OCI-LY7 (cell line): ENCODE results near the gene TK1.

ENCODE experiments used
- EZH2phosphoT487 ChIP-seq: fragments of 200-600 bp; sonication (generic); IDR thresholded peaks from 2 replicates; pipeline ENCODE4 v1.6.1; 2018; ENCODE audit warnings: low read depth, borderline replicate concordance, mild to moderate bottlenecking, mixed run types, antibody characterized with exemption, low read length, moderate library complexity, mixed read lengths
- TF ChIP-seq, protein P1 (sequence below): fragments of 200-600 bp; sonication (generic); conservative IDR thresholded peaks from 2 replicates; pipeline ENCODE4 v1.5.1; 2014; ENCODE audit warnings: mild to moderate bottlenecking, antibody characterized with exemption, low read length, moderate library complexity, mixed read lengths

DNA sequence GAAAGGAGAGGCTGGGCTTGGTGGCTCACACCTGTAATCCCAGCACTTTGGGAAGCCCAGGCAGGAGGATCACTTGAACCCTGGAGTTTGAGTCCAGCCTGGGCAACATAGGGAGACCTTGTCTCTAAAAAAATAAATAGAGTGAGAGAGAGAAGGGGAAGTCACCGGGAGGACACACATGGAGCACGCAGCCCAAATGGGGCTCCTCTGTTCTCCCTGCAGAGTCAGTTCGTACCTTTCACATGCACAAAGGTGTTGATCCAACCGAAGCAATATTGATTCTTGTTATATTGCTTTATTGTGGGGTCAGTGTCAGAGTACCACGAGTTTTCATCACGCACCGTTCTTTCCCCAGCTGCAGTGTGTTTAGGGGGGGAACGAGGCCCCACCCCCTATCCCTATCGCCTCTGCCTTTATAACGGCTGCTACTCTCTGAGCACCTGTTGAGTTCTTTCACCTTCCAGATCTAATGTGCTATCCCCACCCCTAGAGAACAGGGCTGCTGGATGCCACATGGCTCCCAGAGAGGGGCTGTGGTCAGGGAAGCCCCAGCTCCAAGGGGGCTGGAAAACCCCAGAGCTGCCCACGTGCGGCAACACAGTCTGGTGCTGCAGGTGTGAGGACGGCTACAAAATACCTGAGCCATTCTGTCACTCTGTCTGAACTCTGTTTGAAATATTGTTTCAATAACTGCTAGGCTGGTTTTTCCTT is 43.6 kb upstream of the TK1 start:
- TF ChIP-seq, protein P1, sequence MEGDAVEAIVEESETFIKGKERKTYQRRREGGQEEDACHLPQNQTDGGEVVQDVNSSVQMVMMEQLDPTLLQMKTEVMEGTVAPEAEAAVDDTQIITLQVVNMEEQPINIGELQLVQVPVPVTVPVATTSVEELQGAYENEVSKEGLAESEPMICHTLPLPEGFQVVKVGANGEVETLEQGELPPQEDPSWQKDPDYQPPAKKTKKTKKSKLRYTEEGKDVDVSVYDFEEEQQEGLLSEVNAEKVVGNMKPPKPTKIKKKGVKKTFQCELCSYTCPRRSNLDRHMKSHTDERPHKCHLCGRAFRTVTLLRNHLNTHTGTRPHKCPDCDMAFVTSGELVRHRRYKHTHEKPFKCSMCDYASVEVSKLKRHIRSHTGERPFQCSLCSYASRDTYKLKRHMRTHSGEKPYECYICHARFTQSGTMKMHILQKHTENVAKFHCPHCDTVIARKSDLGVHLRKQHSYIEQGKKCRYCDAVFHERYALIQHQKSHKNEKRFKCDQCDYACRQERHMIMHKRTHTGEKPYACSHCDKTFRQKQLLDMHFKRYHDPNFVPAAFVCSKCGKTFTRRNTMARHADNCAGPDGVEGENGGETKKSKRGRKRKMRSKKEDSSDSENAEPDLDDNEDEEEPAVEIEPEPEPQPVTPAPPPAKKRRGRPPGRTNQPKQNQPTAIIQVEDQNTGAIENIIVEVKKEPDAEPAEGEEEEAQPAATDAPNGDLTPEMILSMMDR = no peak
- no peak for TF ChIP-seq EZH2phosphoT487
